MM.1S (cell line): Measurements from ENCODE around the gene JCAD.

Experiments used
- CTCF ChIP-seq: fragments of 300-600 bp; sonication (generic); IDR thresholded peaks from 2 replicates; pipeline ENCODE4 v1.5.1; 2016; ENCODE audit warnings: antibody characterized with exemption, low read length, mixed read lengths
- EZH2 ChIP-seq: fragments of 300-600 bp; sonication (generic); optimal IDR thresholded peaks from 2 replicates; pipeline ENCODE3; 2017; ENCODE audit warnings: low read depth, mild to moderate bottlenecking, antibody characterized with exemption, low read length, mixed read lengths
- EZH2phosphoT487 ChIP-seq: fragments of 300-600 bp; sonication (generic); IDR thresholded peaks from 2 replicates; pipeline ENCODE4 v1.6.1; 2018; ENCODE audit warnings: antibody characterized with exemption, low read length

GRCh38 chr10:30055226-30055662 is 4.1 kb downstream of the JCAD start:
- TF ChIP-seq CTCF (no peak), EZH2 (no peak), EZH2phosphoT487 (no peak)
